B cell (primary cell): ENCODE results near the gene PEX7. TPM values are rescaled to one million over a fixed set of nuclear protein-coding genes. Genes with fewer than 3 reads are reported as not detected.

Experiments
- ATAC-seq: fragments of 200-7000 bp; cut with Tn5 transposase; one replicate; pipeline ENCODE4 v1.10.0; 2021; ENCODE audit warnings: low read depth, mild to moderate bottlenecking, moderate number of reproducible peaks, moderate library complexity
- CTCF ChIA-PET: fragments of 350-600 bp; sonication (Branson Sonifier 250); formaldehyde crosslinking; loops from one replicate; lab custom pipeline; 2021; ENCODE audit warnings: antibody characterized with exemption, inconsistent platforms; lab: Charles Lee
- POLR2A ChIA-PET: fragments of 350-600 bp; sonication (Branson Sonifier 250); formaldehyde crosslinking; loops from one replicate; lab custom pipeline; 2021; ENCODE audit warnings: antibody characterized with exemption; lab: Charles Lee
- DNase-seq: peaks from one replicate; pipeline ENCODE4 v3.0.0; 2013
- H2AFZ ChIP-seq: 2 replicates; pipeline ENCODE4 v1.6.1; 2012; ENCODE audit warnings: mild to moderate bottlenecking, low read depth, low read length; ENCODE audit not compliant: insufficient read depth, poor library complexity, severe bottlenecking
- H3K27ac ChIP-seq, 2 donors: 1 replicate in 1 of 2; 2 replicates in 1 of 2; pipeline ENCODE4 v1.5.1; 2012 to 2013; ENCODE audit warnings: low read length in 2 of 2, mild to moderate bottlenecking in 2 of 2, moderate library complexity in 1 of 2
- H3K27me3 ChIP-seq, 4 experiments: fragments of 200-600 bp in 1 of 4; sonication (generic) in 1 of 4; replicated peaks in 1 of 4; 1 replicate in 2 of 4; 2 replicates in 2 of 4; pipeline versions ENCODE4 v1.6.1 to v1.7.0; 2013 to 2016; ENCODE audit warnings: low read length in 3 of 4, mild to moderate bottlenecking in 2 of 4, mixed read lengths in 1 of 4, moderate library complexity in 1 of 4; ENCODE audit not compliant: insufficient read depth in 4 of 4, control insufficient read depth in 3 of 4; ENCODE audit errors: control extremely low read depth in 1 of 4
- H3K36me3 ChIP-seq, 2 experiments: replicated peaks in 1 of 2; 1 replicate in 1 of 2; 2 replicates in 1 of 2; pipeline versions ENCODE4 v1.6.1 to v1.7.1; 2013; ENCODE audit warnings: low read length in 1 of 2; ENCODE audit not compliant: insufficient read depth in 2 of 2, control insufficient read depth in 1 of 2; ENCODE audit errors: control extremely low read depth in 1 of 2, extremely low read depth in 1 of 2
- H3K4me1 ChIP-seq, 2 donors: fragments of 200-600 bp in 1 of 2; sonication (generic) in 1 of 2; 1 replicate in 1 of 2; 2 replicates in 1 of 2; pipeline versions ENCODE4 v1.5.1 to v1.6.1; 2013 to 2017; ENCODE audit warnings: low read length in 2 of 2; ENCODE audit not compliant: control insufficient read depth in 2 of 2, insufficient read depth in 2 of 2
- H3K4me2 ChIP-seq: replicated peaks from 2 replicates; pipeline ENCODE3; 2012; ENCODE audit warnings: mild to moderate bottlenecking, low read depth, low read length; ENCODE audit not compliant: poor library complexity, severe bottlenecking
- H3K4me3 ChIP-seq, 5 experiments: fragments of 200-600 bp in 1 of 5; sonication (generic) in 1 of 5; 1 replicate in 3 of 5; 2 replicates in 2 of 5; pipeline versions ENCODE4 v1.5.1 to v1.7.0; 2011 to 2016; ENCODE audit warnings: low read length in 4 of 5, mild to moderate bottlenecking in 4 of 5, low read depth in 2 of 5, control low read depth in 1 of 5, moderate library complexity in 1 of 5; ENCODE audit not compliant: insufficient read depth in 1 of 5; ENCODE audit errors: control extremely low read depth in 1 of 5, extremely low read depth in 1 of 5
- H3K79me2 ChIP-seq: fragments of 200-600 bp; sonication (generic); one replicate; pipeline ENCODE4 v1.6.0; 2016; ENCODE audit warnings: low read length; ENCODE audit not compliant: control insufficient read depth, insufficient read depth
- H3K9ac ChIP-seq: fragments of 200-600 bp; sonication (generic); 2 replicates; pipeline ENCODE4 v1.6.1; 2017; ENCODE audit warnings: mild to moderate bottlenecking, low read length, moderate library complexity
- H3K9me3 ChIP-seq, 3 donors: one replicate each; pipeline versions ENCODE4 v1.6.1 to v1.7.1; 2013; ENCODE audit warnings: low read length in 2 of 3; ENCODE audit not compliant: control insufficient read depth in 2 of 3, insufficient read depth in 1 of 3; ENCODE audit errors: control extremely low read depth in 1 of 3
- H4K20me1 ChIP-seq: 2 replicates; pipeline ENCODE4 v1.6.0; 2012; ENCODE audit warnings: mild to moderate bottlenecking, low read length; ENCODE audit not compliant: insufficient read depth, control insufficient read depth, poor library complexity, severe bottlenecking
- H3K27ac Mint-ChIP-seq: one replicate; pipeline ENCODE4 v1.8.0; 2021; ENCODE audit warnings: mixed read lengths
- H3K27me3 Mint-ChIP-seq: one replicate; pipeline ENCODE4 v1.8.0; 2021; ENCODE audit warnings: mixed read lengths
- H3K4me1 Mint-ChIP-seq: one replicate; pipeline ENCODE4 v1.8.0; 2021; ENCODE audit warnings: mixed read lengths
- H3K4me3 Mint-ChIP-seq: one replicate; pipeline ENCODE4 v1.8.0; 2021; ENCODE audit warnings: mixed read lengths
- H3K9me3 Mint-ChIP-seq: one replicate; pipeline ENCODE4 v1.8.0; 2022; ENCODE audit warnings: mixed read lengths; ENCODE audit not compliant: insufficient read depth
- CTCF ChIP-seq: fragments of 200-600 bp; IDR thresholded peaks from one replicate; pipeline ENCODE4 v1.8.0; 2022; ENCODE audit warnings: antibody characterized with exemption, mild to moderate bottlenecking
- EZH2 ChIP-seq: IDR thresholded peaks from 2 replicates; pipeline ENCODE4 v1.6.1; 2012; ENCODE audit warnings: borderline replicate concordance, low read depth, mild to moderate bottlenecking, moderate library complexity, low read length; ENCODE audit not compliant: insufficient read depth, poor library complexity, severe bottlenecking
- WGBS: methylation state at CpG from one replicate; pipeline ENCODE4 v1.1.5; 2013; ENCODE audit warnings: missing lambda C conversion rate; ENCODE audit not compliant: insufficient coverage; 5-methylcytosine and 5-hydroxymethylcytosine counted together
- intact Hi-C: fragments of 100-400 bp; cut with micrococcal nuclease; formaldehyde crosslinking; loops from one replicate; pipeline ENCODE4 v1.10.0; 2022
- polyA plus RNA-seq: library from polyadenylated mRNA; depleted of rRNA; stranded (reverse); fragments of >200 nt; gene quantifications from 2 replicates; pipeline ENCODE4 v1.2.3, GENCODE V29; 2012
- total RNA-seq, 2 donors: library from RNA; stranded (reverse); fragments of 120-200 nt in 1 of 2; gene quantifications; 1 replicate in 1 of 2; 2 replicates in 1 of 2; pipeline versions ENCODE4 v1.2.3 to v1.2.4, GENCODE V29; 2013 to 2022

The PEX7 gene
- total and polyA plus RNA-seq, 2 donors (not counting 1 experiment from before 2014, with no cell fraction given): 3.9 TPM

- peaks cover 50% of the 10 kb centered on the region for H3K4me1 Mint-ChIP-seq
- H3K4me2 ChIP-seq: no peak overlapping the region
- no peak for TF ChIP-seq CTCF
- TF ChIP-seq EZH2: no peak
- H3K9me3 ChIP-seq: no peaks in the 10 kb centered on the region
- H3K4me3 Mint-ChIP-seq: peak overlapping the region; percentile 5
- H3K9me3 Mint-ChIP-seq: no peaks in the 10 kb centered on the region
- H3K36me3 ChIP-seq: peaks cover 0 to under 1% of the 10 kb centered on the region in 2 experiments
- H3K79me2 ChIP-seq: peaks cover 83% of the 10 kb centered on the region
- H3K27ac ChIP-seq: no peak overlapping the region
- 100% methylated on average over 3 of the region's 6 CpGs for WGBS
- CTCF ChIA-PET: interaction anchor here (1.4 to 2.4 kb wide), 4 partner anchors 9 to 18 kb away, joined by 4 to 8 read pairs (median 6); partner anchors contain the start of gene MAP3K5
- DNase-seq (no peak), ATAC-seq (no peak)
- H2AFZ ChIP-seq: no peak overlapping the region
- intact Hi-C loops: no loop called here
- H3K27me3 Mint-ChIP-seq: no peaks in the 10 kb centered on the region
- H3K27me3 ChIP-seq: no peaks in the 10 kb centered on the region
- POLR2A ChIA-PET: interaction anchor here (1.4 kb wide), 1 partner anchor 10 kb away, joined by 7 read pairs; no protein-coding TSS in a partner anchor
- peaks cover 36 to 37% of the 10 kb centered on the region in 2 donors for H3K4me1 ChIP-seq
- no peaks in the 10 kb centered on the region for H4K20me1 ChIP-seq
- no peak overlapping the region for H3K4me3 ChIP-seq
- H3K9ac ChIP-seq: no peak overlapping the region
- H3K27ac Mint-ChIP-seq: peak overlapping the region; percentile 33
Measured at GRCh38 chr6:136774228-136775041, 48.0 kb upstream of the PEX7 start.

- intact Hi-C loops: no loop called here
- Mint-ChIP-seq H3K9me3 (no peaks in the 10 kb centered on the region), H3K4me3 (no peak overlapping the region), H3K4me1 (peaks cover 55% of the 10 kb centered on the region), H3K27me3 (no peaks in the 10 kb centered on the region), H3K27ac (no peak overlapping the region)
- ChIA-PET POLR2A (interaction anchor here (1.4 kb wide), 1 partner anchor 10 kb away, joined by 7 read pairs; no protein-coding TSS in a partner anchor), CTCF (interaction anchor here (1.4 to 2.4 kb wide), 4 partner anchors 9 to 17 kb away, joined by 4 to 8 read pairs (median 6); partner anchors contain the start of gene MAP3K5)
- no peak overlapping the region for H3K9ac ChIP-seq
- H4K20me1 ChIP-seq: no peaks in the 10 kb centered on the region
- peak overlapping the region in 1 of 2 donors; percentile 3 for H3K27ac ChIP-seq
- peaks cover 89% of the 10 kb centered on the region for H3K79me2 ChIP-seq
- DNase-seq: no peak
- no peak for TF ChIP-seq CTCF
- TF ChIP-seq EZH2: no peak
- H3K4me1 ChIP-seq: peaks cover 32 to 40% of the 10 kb centered on the region in 2 donors
- H3K4me2 ChIP-seq: no peak overlapping the region
- no peaks in the 10 kb centered on the region for H3K27me3 ChIP-seq
- ATAC-seq: no peak
- WGBS: no CpG with 5 or more reads among the region's 3 CpGs
- peaks cover 0 to 3% of the 10 kb centered on the region in 2 experiments for H3K36me3 ChIP-seq
- H3K4me3 ChIP-seq: no peak overlapping the region
- no peak overlapping the region for H2AFZ ChIP-seq
- H3K9me3 ChIP-seq: no peaks in the 10 kb centered on the region
Measured at GRCh38 chr6:136775081-136775480, 47.3 kb upstream of the PEX7 start.
